HUES6 (cell line): ENCODE measurements around the gene C1QTNF2.
A peak's percentile ranks its signal among the peaks of the same experiment; 100 is the strongest.

Experiments used
- H3K27ac ChIP-seq: 2 replicates; pipeline ENCODE4 v1.7.0; 2013; ENCODE audit warnings: low read depth, mild to moderate bottlenecking, low read length, inconsistent platforms
- H3K27me3 ChIP-seq: 2 replicates; pipeline ENCODE4 v1.6.1; 2013; ENCODE audit warnings: low read length; ENCODE audit not compliant: control insufficient read depth, insufficient read depth
- H3K36me3 ChIP-seq: 2 replicates; pipeline ENCODE4 v1.6.1; 2013; ENCODE audit warnings: low read length; ENCODE audit not compliant: control insufficient read depth, insufficient read depth
- H3K4me1 ChIP-seq: 2 replicates; pipeline ENCODE4 v1.6.1; 2013; ENCODE audit warnings: low read length; ENCODE audit not compliant: control insufficient read depth, insufficient read depth
- H3K4me3 ChIP-seq: 2 replicates; pipeline ENCODE4 v1.5.1; 2013; ENCODE audit warnings: low read depth, low read length
- H3K9ac ChIP-seq: one replicate; pipeline ENCODE4 v1.6.1; 2013; ENCODE audit warnings: mild to moderate bottlenecking, low read length
- H3K9me3 ChIP-seq: 2 replicates; pipeline ENCODE4 v1.6.1; 2013; ENCODE audit warnings: low read depth, low read length; ENCODE audit not compliant: control insufficient read depth, insufficient read depth

The C1QTNF2 gene

GRCh38 chr5:160315968-160316367 lies 54.5 kb downstream of the C1QTNF2 start:
- H3K36me3 ChIP-seq = no peaks in the 10 kb centered on the region
- H3K4me1 ChIP-seq = peaks cover 21% of the 10 kb centered on the region
- H3K9ac ChIP-seq = no peak overlapping the region
- no peaks in the 10 kb centered on the region for H3K9me3 ChIP-seq
- no peak overlapping the region for H3K27ac ChIP-seq
- H3K4me3 ChIP-seq = no peak overlapping the region
- H3K27me3 ChIP-seq = no peaks in the 10 kb centered on the region; the same call in 1 of the 2 replicates

- peak overlapping the region; percentile 72 for H3K4me3 ChIP-seq
- peak overlapping the region; percentile 64 for H3K9ac ChIP-seq
- H3K27ac ChIP-seq = peak overlapping the region; percentile 5; the same call in 1 of the 2 replicates
- H3K4me1 ChIP-seq = peaks cover 25% of the 10 kb centered on the region
- H3K9me3 ChIP-seq = no peaks in the 10 kb centered on the region
- H3K27me3 ChIP-seq = no peaks in the 10 kb centered on the region; the same call in 1 of the 2 replicates
- peaks cover 7% of the 10 kb centered on the region for H3K36me3 ChIP-seq
These were observed 57.3 kb downstream of the C1QTNF2 start for GRCh38 chr5:160312960-160313727.

- peak within 1 kb of the TSS; percentile 76 for H3K9ac ChIP-seq
- H3K4me1 ChIP-seq = peaks cover 25% of the 10 kb centered on the region
- H3K27ac ChIP-seq = peak within 1 kb of the TSS; percentile 5; the same call in 1 of the 2 replicates
- H3K9me3 ChIP-seq = no peaks in the 10 kb centered on the region
- no peaks in the 10 kb centered on the region; the same call in 1 of the 2 replicates for H3K27me3 ChIP-seq
- peak within 1 kb of the TSS; percentile 72 for H3K4me3 ChIP-seq
- H3K36me3 ChIP-seq = peaks cover 13% of the 10 kb centered on the region
These were observed 58.1 kb downstream of the C1QTNF2 start, which contains the start of gene CCNJL for GRCh38 chr5:160312134-160312959. Gene CCNJL (minus strand): TSS chr5:160312564. CDS start chr5:160311923, 641 bp downstream.

- peaks cover 18% of the 10 kb centered on the region for H3K36me3 ChIP-seq
- H3K4me3 ChIP-seq = peak overlapping the region; percentile 72
- peak overlapping the region; percentile 76 for H3K9ac ChIP-seq
- no peak overlapping the region for H3K27ac ChIP-seq
- H3K27me3 ChIP-seq = no peaks in the 10 kb centered on the region; the same call in 1 of the 2 replicates
- H3K9me3 ChIP-seq = no peaks in the 10 kb centered on the region
- H3K4me1 ChIP-seq = peaks cover 23% of the 10 kb centered on the region
These were observed 58.8 kb downstream of the C1QTNF2 start for GRCh38 chr5:160311491-160312133.

- peak overlapping the region; percentile 72 for H3K4me3 ChIP-seq
- no peak overlapping the region for H3K27ac ChIP-seq
- no peaks in the 10 kb centered on the region for H3K9me3 ChIP-seq
- peaks cover 18% of the 10 kb centered on the region for H3K36me3 ChIP-seq
- H3K4me1 ChIP-seq = peaks cover 16% of the 10 kb centered on the region
- H3K27me3 ChIP-seq = no peaks in the 10 kb centered on the region; the same call in 1 of the 2 replicates
- no peak overlapping the region for H3K9ac ChIP-seq
These were observed 59.7 kb downstream of the C1QTNF2 start for GRCh38 chr5:160310552-160311295.

GRCh38 chr5:160310140-160310539 lies 60.3 kb downstream of the C1QTNF2 start:
- H3K36me3 ChIP-seq = peaks cover 20% of the 10 kb centered on the region
- no peak overlapping the region for H3K27ac ChIP-seq
- no peak overlapping the region for H3K4me3 ChIP-seq
- H3K4me1 ChIP-seq = peaks cover 14% of the 10 kb centered on the region
- H3K9ac ChIP-seq = no peak overlapping the region
- no peaks in the 10 kb centered on the region for H3K9me3 ChIP-seq
- no peaks in the 10 kb centered on the region; the same call in 1 of the 2 replicates for H3K27me3 ChIP-seq

- H3K4me1 ChIP-seq = peaks cover 8% of the 10 kb centered on the region
- H3K9ac ChIP-seq = no peak overlapping the region
- no peak overlapping the region for H3K4me3 ChIP-seq
- H3K27ac ChIP-seq = no peak overlapping the region
- H3K27me3 ChIP-seq = no peaks in the 10 kb centered on the region
- H3K9me3 ChIP-seq = no peaks in the 10 kb centered on the region
- peaks cover 34% of the 10 kb centered on the region for H3K36me3 ChIP-seq
These were observed 63.7 kb downstream of the C1QTNF2 start for GRCh38 chr5:160306696-160307095.

- Histone ChIP-seq H3K27me3 (no peaks in the 10 kb centered on the region), H3K36me3 (peaks cover 34% of the 10 kb centered on the region), H3K4me3 (no peak overlapping the region), H3K27ac (no peak overlapping the region), H3K9ac (no peak overlapping the region), H3K9me3 (no peaks in the 10 kb centered on the region), H3K4me1 (no peaks in the 10 kb centered on the region)
These were observed 65.1 kb downstream of the C1QTNF2 start for GRCh38 chr5:160305319-160305718.

- H3K27me3 ChIP-seq = no peaks in the 10 kb centered on the region
- H3K4me1 ChIP-seq = no peaks in the 10 kb centered on the region
- H3K4me3 ChIP-seq = no peak overlapping the region
- H3K9ac ChIP-seq = no peak overlapping the region
- H3K27ac ChIP-seq = no peak overlapping the region
- H3K36me3 ChIP-seq = peaks cover 29% of the 10 kb centered on the region
- no peaks in the 10 kb centered on the region for H3K9me3 ChIP-seq
These were observed 66.7 kb downstream of the C1QTNF2 start for GRCh38 chr5:160303690-160304089.

- Histone ChIP-seq H3K36me3 (0 out of 2 replicates have a peak, but pooled peaks cover 5% of the 10 kb centered on the region), H3K27ac (no peak overlapping the region), H3K9ac (no peak overlapping the region), H3K4me1 (peaks cover 26% of the 10 kb centered on the region), H3K27me3 (no peaks in the 10 kb centered on the region), H3K4me3 (no peak overlapping the region), H3K9me3 (no peaks in the 10 kb centered on the region)
These were observed 72.2 kb downstream of the C1QTNF2 start for GRCh38 chr5:160298189-160298588.
